GM10266 (cell line): ENCODE measurements around the gene ZNF444.

ENCODE experiments used
- DNase-seq: peaks from one replicate; pipeline ENCODE4 v3.0.0; 2012; ENCODE audit errors: extremely low spot score
- CTCF ChIP-seq: IDR thresholded peaks from 2 replicates; pipeline ENCODE4 v1.5.1; 2012; ENCODE audit warnings: mild to moderate bottlenecking, low read depth; ENCODE audit not compliant: control insufficient read depth, insufficient read depth; ENCODE audit errors: missing control alignments

Gene ZNF444

GRCh38 chr19:56114778-56115110 is 26.3 kb upstream of the ZNF444 start:
- TF ChIP-seq CTCF, result no peak
- DNase-seq, result no peak

GRCh38 chr19:56115490-56115889 is 25.6 kb upstream of the ZNF444 start:
- no peak for DNase-seq
- no peak for TF ChIP-seq CTCF

GRCh38 chr19:56116606-56117005 is 24.5 kb upstream of the ZNF444 start:
- no peak for DNase-seq
- no peak for TF ChIP-seq CTCF

- no peak for TF ChIP-seq CTCF
- DNase-seq, result no peak
Observed at GRCh38 chr19:56117376-56117884, 23.7 kb upstream of the ZNF444 start.

- TF ChIP-seq CTCF, result no peak
- DNase-seq, result no peak
Observed at GRCh38 chr19:56117889-56118288, 23.2 kb upstream of the ZNF444 start.

- no peak for DNase-seq
- TF ChIP-seq CTCF, result no peak
Observed at GRCh38 chr19:56118666-56119581, 22.2 kb upstream of the ZNF444 start.

- no peak for DNase-seq
- no peak for TF ChIP-seq CTCF
Observed at GRCh38 chr19:56119582-56119978, 21.5 kb upstream of the ZNF444 start.
